Eye (tissue), 1 donor: ENCODE data around the gene ZKSCAN2.

Experiments used
- DNase-seq: peaks from one replicate; pipeline ENCODE4 v3.0.0-alpha.2; 2015

Gene ZKSCAN2

DNA sequence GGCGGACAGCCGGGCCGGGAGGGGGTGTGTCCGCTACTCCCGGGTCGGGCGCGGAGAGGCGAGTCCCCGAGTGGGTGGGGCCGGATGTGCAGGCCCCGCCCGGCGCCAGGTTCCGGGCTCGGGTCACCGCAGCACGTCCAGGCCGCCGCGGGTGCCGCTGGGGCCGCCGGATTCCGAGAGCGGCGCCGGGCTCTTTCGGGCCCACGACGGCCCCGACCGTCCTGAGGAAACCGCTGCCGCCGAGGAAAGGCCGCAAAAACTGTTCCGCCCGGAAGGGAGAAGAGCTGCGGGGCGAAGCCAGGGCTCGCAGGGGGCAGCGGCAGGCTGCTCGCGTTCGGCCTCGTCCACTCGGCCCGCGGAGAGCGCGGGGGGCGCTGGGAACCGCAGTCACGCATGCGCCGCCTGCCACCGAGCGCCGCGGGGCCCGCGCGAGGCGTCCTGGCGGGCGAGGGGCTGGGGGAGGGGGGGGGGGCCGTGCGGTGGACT is at the start of gene ZKSCAN2:
ZKSCAN2 (minus strand) TSS at position 376 of the 486 bp plus-strand sequence. CDS start 718 bp downstream, outside the sequence.
- peak; percentile 92 for DNase-seq

DNA sequence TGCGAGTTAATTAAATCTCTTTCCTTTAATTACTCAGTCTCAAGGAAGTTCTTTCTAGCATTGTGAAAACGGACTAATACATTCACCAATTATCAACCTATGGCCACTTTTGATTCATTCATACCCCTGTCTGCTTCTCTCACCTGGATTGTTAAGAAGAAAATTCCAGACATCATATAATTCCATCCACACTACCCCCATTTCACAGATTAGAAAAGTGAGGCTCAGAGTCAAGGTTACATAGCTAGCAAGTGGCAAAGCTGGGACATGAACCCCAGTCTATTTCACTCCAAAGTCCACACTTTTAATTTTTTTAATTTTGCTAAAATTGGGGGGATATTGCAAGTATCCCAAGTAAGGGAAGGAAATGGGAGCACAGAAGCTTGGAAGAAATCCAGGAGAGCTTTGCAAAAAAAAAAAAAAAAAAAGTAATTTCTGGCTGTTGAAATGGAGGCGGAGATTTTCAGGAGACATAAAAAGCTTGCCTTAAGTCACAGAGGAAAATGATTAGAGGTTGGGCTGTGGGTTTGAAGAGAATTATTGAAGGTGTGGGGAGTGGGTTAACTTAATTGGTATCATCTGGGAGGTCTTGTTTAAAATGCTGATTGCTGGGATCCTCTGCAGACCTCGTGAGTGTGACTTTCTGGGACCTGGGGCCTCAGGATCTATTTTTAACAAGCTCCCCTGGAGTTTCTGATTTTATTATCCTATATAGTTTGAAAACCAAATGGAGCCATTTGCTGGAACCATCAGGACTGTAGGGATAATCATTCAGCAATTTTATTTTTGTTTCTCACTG is 42.3 kb upstream of the ZKSCAN2 start:
- DNase-seq = no peak

DNA sequence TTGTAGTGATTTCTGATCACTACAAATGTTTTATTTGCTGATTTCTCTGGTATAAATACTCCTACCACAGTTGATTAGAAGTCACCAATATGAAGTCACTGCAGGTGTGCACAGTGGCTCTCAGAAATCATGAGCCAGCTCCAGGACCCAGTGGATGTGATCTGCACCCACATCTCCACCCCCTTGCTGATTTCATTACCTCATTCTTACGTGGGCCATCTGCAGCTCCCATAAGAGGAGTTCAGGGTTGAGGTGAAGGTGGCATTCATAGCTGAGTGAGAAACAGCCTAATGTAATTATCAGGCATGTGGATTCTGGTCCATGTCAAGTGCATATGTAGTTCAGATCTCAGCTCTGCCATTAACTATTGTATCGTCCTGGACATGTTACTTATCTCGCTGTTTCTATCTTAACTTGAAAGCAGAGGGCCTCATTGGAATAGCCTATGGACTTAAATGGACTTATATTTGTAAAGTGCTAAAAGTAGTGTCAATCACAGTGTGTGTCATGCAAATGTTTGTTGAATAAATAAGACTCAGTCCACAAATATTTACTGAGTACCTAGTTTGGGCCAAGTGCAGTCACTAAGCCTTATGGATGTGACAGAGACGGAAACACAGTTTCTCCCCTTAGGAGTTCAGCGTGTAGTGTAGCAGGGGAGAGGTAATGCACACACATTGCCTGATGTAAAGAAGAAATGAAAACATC is 40.7 kb upstream of the ZKSCAN2 start:
- no peak for DNase-seq

DNA sequence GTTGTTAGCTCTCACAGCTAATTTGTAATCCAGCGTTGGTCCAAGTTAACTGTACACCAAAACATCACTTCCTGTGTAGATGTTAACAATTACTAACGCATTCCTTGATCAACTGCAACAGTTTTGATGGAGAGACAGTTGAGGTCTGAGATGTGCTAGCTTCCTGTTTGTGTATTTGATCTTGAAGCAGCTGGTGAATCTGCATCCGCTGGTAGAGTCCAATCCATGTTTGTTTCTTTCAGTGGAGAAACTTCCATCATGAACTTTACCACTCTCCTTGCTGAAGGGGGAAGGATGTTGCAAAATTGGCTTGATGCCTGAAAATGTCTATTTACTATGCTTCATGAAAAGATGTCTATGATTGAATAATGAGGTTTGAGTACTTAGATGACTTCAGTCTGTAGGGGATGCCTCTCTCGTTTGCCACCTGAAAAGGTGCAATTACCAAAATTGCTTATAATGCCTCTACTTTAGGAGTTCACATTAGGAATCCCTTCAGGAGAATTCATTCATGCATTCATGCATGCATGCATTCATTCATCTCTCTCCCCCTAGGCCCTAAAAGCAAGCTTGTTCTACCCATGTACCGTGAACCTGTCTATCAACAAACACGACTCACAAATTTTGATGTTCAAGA is 39.6 kb upstream of the ZKSCAN2 start:
- DNase-seq = no peak

DNA sequence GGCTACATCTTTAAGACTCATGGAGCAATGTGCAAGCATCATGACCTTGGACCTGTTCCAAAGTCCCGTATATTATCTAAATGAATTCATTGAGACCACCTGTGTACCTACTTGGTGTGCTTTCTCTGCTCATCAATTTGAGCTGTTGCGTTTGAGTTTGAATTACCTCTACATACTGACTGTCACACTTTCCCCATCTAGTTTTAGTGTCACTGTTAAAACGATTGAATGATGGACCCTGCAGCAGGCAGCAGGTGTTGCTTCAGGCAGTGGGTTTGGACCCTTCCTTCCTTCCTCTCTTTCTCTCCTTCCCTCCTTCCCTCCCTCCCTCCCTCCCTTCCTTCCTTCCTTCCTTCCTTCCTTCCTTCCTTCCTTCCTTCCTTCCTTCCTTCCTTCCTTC is 33.9 kb upstream of the ZKSCAN2 start:
- no peak for DNase-seq

DNA sequence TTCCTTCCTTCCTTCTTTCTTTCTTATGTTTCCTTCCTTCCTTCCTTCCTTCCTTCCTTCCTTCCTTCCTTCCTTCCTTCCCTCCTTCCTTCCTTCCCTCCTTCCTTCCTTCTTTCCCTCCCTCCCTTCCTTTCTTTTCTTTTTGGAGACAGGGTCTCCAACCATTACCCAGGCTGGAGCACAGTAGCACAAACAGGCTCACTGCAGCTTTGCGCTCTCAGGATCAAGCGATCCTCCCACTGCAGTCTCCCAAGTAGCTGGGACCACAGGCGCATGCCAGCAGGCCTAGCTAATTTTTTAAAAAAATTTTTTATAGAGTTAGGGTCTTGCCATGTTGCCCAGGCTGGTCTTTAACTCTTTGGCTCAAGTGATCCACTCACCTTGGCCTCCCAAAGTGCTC is 31.8 kb upstream of the ZKSCAN2 start:
- no peak for DNase-seq

DNA sequence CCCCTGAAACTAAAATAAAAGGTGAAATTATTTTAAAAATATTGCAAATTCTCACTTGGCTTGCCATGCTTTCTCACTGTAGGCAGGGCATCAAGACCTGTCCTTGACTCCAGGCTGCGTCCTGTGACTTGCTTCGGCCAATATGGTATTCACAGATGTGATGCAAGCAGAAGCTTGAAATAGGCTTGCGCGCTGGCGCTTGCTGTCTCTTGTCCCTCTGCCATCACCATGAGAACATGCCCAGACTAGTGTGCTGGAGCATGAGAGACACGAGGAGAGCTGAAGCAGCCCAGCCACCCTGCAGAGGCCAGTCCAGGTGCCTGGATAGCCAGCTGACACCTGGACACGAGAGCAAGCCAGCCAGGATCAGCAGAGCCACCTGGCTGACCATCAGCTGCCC is 21.8 kb upstream of the ZKSCAN2 start:
- DNase-seq = no peak

DNA sequence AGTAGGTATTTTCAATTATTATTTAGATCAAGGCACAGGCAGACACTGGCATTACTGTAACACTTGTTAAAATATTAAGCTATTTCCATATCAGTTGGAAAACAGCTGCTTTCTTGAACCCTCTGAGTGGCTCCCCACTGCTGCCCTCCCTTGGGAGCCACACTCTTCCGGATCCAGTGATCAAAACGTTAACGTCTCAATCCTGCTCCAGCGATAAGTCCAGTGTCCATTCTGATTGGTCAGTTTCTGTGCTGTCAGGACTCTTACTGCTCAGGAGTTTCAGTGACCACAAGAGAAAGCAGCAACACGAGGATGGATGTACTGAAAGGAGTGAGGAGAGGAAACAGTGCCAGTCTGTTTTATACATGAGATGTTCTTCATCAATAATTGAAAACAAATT is 13.8 kb upstream of the ZKSCAN2 start:
- DNase-seq = peak; percentile 25

DNA sequence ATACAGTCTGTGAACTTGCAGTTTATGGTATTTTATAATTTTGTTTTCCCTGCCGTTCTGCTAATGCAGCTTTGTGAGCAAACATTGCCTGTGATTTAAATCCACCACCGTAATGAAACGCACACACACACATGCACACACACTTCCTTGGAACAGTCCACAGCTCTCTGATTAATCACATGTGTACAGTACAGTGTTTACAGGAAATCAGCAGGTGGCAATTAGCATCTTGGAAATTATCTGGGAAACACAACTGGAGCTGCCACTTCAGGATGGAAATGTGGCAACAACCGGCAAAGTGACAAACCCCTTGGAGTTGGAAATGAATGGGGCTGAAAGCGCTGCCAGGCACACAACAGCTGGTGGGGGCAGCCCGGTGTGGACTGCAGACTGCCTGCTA is 12.9 kb upstream of the ZKSCAN2 start:
- no peak for DNase-seq

DNA sequence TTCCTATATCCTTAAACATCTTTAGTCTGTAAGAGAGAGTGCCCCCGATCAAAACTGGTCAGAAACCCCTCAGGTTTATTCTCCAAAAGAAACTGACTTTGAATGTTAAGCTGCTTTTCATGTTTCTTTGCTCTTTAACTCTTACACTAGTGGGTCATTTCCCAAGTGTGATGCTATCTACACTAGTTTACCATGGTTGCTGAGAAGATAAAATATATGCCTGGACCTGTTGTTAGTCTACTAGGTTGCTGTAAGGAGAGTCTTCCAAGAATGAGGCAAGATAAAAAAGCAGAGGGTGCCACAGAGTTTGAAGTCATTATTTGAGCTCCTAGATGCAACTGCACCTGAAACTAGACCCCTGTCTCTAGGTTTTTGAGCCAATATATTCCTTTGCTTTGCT is 12.2 kb upstream of the ZKSCAN2 start:
- DNase-seq = no peak

DNA sequence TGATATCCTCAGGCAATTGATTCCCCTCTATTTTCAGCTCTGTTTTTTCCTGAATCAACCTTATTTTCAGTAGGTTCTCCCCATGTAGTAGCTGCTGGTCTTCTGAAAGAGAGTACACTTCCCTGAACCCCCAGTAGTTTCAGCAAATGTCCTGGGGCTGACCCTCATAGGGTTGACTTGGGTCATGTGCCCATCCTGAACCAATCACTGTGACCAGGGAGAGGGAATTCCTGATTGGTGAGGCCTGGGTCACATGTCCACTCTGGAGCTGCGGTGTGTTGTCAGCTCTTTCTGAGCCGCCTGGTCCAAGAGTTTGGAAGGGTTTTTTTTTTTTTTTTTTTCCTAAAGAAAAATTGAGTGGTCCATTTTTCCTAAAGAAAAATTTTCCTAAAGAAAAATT is 8.3 kb upstream of the ZKSCAN2 start:
- DNase-seq = no peak

DNA sequence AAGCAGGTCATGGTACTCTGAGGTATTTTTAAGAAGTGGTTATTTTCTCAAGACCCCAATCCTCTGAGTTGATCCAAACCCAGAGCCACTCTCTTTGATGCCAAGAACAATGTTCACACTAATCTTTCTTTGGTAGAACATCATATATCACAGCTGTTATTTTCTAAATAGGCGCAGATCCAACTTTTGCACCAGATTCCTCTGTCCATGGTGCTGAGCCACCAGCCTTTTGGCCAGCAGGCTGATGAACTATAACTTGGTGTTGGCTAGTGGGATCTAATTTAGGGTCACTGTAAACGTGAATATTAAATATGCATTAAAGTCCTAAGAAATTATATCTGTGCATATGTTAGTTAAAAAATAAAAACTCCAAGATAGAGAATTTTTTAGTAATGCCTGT is 7.0 kb upstream of the ZKSCAN2 start:
- peak; percentile 52 for DNase-seq

DNA sequence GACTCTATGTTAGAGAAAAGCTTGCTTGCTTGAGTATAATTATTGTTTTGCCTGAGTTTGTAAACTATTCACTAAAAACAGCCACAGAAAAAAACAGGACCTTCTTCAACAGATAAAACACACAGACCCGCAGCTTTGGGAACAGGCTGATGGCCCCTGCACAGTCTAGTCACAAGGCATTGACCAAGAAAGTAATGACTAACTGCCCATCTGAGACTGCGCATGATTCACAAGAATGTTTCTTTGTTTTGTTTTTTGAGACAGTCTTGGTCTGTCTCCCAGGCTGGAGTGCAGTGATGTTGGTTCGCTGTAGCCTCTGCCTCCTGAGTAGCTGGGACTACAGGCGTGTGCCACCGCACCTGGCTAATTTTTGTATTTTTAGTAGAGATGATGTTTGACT is 2.8 kb upstream of the ZKSCAN2 start:
- DNase-seq = no peak

DNA sequence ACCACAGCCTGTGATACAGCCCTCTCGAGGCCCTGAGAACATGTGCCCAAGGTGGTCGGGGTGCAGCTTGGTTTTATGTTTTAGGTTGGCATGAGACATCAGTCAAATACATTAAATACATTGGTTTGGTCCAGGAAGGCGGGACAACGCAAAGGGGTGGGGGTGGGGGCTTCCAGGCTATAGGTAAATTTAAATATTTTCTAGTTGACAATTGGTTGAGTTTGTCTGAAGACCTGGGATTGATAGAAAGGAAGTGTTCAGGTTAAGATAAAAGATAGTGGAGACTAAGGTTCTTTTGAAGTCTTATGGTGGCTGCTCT is 1.2 kb upstream of the ZKSCAN2 start:
- no peak for DNase-seq

DNA sequence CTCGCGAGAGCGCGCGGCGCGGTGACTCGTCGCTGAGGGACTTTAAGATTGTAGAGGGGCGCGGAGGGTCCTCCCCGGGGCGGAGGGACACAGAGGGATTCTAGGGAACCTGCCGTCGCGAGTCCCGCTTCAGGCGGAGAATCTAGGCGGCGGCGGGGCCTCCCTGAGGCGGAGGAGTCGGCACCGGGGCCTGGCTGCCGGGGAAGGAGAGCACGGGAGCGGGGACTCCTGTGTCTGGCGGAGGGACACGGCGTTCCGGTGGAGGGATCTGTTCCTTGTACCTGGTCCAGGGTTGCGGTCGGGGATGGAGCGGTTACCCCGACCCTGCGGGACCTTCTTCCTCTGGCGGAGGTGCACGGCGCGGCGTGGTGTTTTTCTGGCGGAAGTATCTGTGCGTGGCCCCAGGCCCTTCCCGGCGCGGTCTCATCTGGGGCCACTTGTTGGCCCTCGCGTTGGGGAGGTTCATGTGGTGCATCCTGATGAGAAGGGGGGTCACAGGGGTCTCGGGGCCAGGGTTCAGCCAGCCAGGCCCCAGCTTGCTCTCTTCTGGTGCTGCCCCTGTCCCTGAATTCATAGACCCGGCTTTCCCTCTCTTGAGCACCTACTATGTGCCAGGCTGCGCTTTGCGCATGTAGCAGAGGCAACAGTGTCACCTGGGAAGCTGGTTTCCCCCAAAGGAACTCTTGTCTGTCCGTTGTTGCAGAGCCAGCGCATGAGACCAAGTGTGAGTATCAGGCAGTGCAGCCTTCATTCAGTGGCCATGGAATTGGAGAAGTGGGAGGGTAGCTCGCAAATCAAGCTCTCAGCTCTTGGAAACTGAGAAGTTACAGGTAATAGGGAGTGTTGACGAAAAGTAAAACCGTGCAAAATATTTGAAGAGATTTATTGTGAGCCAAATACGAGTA is 563 bp upstream of the ZKSCAN2 start:
- peak; percentile 96 for DNase-seq

DNA sequence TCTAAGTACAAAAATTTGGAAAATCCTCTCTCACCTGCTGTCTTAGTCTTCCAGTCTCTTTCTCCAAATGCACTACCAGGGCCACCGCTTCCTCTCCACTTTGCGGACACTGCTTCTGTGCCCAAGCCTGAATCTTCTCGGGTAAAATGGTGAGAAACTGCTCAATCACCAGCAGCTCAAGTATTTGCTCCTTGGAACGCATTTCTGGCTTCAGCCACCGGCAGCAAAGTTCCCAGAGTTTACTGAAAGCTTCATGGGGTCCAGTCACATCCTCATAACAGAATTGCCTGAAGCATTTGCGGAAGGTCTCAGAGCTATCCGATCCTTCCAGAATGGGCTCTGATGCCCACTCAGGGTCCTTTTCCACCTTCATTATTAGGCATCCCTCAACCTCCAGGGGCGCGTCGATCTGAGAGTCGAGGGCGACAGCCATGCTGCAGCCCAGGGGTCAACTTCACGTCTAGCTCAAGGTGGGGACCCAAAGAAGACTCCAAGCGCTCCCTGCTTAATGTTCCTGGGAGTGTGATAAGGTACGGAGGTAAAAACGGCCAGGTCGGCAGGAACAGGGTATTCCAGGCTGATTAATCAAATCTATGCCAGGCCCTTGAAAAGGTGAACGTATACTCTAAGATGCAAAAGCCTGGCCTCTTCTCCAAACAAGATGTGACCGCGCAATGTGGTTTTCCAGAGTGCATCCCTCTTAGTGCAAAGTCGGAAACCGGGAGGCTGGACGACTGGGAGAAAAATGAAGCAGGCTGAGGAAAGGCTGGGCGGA is 763 bp downstream of the ZKSCAN2 start:
- no peak for DNase-seq

DNA sequence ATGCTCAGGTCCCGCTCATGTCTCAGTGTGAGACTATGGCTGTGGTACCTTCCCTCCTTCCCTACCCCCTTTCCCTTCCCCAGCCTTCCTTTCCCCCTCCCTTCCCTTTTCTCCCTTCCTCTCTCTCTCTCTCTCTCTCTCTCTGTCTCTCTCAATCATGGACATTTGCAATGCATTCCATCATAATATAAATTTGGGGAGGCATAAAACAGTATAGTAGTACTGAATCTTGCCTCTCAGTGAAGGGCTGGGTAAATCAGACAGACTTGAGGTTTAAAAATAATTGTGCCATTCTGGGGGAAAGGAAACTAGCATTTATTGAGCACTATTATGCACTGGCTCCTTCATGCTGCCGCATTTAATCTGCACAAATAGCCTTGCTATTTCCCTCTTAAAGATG is 4.3 kb downstream of the ZKSCAN2 start:
- no peak for DNase-seq

DNA sequence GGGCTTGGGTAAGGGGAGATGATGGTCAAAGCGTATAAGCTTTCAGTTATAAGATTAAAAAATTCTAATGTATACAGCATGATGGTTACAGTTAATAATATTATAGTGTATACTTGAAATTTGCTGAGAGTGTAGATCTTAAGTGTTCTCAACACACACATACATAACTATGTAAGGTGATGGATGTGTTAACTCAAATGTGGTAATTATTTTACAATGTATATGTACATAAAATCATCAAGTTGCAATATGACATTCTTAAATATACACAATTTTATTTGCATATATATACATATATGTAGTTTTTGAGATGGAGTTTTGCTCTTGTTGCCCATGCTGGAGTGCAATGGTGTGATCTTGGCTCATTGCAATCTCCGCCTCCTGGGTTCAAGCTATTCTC is 7.2 kb downstream of the ZKSCAN2 start:
- DNase-seq = no peak

DNA sequence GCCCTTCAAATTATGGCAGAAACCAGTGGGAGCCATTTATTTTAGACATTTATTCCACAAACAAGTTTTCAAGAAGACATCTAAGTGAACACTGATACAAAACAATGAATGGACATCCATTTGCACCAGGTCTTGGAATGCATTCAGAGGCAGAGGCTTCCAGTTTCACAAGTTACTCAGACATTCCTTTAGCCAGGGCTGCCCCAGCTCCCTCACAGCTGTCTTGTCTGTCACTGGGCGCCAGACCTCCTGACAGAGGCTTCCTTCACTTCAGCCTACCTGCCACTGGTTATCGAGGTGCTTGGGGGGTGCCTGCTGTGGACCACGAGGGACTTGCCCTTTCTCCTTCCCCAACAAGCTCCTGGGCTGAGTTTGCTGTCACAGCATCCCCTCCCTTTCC is 21.7 kb downstream of the ZKSCAN2 start:
- no peak for DNase-seq

DNA sequence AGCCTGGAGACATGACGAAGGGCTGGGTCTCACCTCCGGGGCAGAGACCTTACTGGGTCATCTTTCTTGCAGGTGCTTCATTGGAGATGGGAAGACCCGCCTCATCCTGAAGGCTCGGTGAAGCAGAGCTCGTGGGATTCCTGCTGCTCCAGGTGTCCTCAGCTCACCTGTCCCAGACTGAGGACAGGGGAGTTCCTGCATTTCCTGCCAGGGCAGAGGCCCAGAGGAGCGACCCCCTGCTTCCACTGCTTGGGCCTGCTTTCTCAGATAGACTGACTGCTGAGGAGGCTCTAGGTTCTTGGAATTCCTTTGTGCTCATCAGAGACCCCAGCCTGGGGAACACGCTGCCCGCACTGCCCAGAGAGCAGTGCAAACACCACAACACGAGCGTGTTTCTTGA is 29.3 kb downstream of the ZKSCAN2 start:
- no peak for DNase-seq

DNA sequence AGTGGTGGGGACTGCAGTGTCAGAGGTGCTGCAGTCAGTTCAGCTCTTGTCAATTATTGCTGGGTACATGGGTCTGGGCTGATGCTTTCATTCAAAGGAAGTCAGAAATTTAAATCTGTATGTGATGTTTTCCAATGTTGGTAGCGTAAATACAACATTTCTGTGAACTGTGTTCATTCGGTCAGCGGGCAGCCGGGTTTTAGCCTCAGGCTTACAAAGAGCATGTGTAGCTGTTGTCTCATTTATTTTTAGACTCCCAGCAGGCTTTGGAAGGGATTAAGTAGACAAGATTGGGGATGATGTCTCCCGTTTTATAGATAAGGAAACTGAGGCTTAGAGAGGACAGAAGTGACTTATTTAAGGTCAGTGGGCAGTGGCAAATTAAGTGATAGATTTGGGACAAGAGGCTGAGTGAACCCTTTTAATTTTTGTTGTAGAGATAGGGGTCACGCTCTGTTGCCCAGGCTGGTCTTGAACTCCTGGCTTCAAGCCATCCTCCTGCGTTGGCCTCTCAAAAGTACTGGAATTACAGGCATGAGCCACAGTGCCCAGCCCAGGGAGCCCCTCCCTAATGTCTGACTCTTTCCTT is 32.8 kb downstream of the ZKSCAN2 start:
- DNase-seq = no peak

DNA sequence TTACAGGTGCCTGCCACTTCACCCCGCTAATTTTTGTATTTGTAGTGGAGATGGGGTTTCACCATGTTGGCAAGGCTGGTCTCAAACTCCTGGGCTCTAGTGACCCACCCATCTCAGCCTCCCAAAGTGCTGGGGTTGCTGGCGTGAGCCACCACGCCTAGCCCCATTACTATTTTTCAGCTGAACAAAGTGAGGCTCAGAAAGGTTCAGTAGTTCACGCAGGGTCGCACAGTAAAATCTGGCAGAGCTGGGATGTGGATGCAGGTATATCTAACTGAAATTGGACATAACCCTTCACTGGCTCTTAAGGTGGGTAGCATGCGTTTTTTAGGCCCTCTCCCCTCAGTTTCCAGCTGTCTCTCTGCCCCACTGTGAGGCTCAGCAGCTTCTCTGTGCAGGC is 33.7 kb downstream of the ZKSCAN2 start:
- no peak for DNase-seq
